GF-D8 (cell line): ENCODE measurements around the gene RPLP1.
A peak's percentile ranks its signal among the peaks of the same experiment; 100 is the strongest.
"Not testable (repeated sequence)": the region's sequence is repeated elsewhere in the genome, so short reads cannot be mapped to it uniquely, and the experiment has no call there.

Source experiments
- DNase-seq: peaks from one replicate; lab custom pipeline; 2025; lab: John Stamatoyannopoulos, UW

The RPLP1 gene

GRCh38 chr15:69439623-69440022 is 13.0 kb upstream of the RPLP1 start:
- no peak for DNase-seq

- DNase-seq: no peak
These were observed 9.5 kb upstream of the RPLP1 start for GRCh38 chr15:69443032-69443611.

DNA sequence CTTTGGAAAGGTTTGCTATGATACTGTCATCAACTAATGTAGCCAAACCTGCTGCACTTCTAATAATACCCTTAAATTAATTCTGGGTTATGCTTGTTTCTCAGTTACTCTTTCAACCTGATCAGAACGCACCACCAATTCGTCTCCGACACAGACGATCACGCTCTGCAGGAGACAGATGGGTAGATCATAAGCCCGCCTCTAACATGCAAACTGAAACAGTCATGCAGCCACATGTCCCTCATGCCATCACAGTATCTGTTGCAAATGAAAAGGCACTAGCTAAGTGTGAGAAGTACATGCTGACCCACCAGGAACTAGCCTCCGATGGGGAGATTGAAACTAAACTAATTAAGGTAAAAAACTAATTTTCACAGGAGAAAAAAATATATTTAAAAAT is 7.9 kb upstream of the RPLP1 start:
- no peak for DNase-seq

DNA sequence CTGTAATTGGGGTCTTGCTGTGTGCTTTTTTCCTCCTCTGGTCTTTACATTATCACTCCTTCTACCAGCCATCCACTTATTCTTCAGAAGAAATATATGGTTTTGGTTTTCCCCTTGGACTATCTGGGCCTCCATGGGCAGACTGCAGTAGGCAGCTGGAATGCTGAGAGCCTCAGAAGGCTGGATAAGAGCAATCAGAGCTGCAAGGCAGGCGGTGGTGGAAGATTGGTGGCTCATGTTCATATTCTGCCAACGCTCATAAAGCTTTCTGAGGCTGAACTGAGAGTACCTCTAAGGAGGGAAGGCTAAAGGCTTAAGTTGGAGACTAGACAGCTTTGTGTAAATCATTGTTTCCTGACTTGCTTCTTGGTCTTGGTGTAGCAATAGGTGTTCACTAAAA is 5.7 kb upstream of the RPLP1 start:
- DNase-seq: no peak

DNA sequence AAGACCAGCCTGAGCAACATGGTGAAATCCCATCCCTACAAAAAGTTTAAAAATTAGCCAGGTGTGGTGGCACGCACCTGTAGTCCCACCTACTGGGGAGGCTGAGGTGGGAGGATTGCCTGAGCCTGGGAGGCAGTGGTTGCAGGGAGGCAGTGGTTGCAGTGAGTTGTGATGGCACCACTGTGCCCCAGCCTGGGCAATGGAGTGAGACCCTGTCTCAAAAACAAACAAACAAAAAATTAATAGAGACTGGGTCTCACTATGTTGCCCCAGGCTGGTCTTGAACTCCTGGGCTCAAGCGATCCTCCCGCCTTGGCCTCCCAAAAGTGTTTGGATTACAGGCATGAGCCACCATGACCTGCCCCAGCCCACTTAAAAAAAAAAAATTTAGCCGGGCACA is 2.4 kb upstream of the RPLP1 start:
- not testable (repeated sequence) for DNase-seq

DNA sequence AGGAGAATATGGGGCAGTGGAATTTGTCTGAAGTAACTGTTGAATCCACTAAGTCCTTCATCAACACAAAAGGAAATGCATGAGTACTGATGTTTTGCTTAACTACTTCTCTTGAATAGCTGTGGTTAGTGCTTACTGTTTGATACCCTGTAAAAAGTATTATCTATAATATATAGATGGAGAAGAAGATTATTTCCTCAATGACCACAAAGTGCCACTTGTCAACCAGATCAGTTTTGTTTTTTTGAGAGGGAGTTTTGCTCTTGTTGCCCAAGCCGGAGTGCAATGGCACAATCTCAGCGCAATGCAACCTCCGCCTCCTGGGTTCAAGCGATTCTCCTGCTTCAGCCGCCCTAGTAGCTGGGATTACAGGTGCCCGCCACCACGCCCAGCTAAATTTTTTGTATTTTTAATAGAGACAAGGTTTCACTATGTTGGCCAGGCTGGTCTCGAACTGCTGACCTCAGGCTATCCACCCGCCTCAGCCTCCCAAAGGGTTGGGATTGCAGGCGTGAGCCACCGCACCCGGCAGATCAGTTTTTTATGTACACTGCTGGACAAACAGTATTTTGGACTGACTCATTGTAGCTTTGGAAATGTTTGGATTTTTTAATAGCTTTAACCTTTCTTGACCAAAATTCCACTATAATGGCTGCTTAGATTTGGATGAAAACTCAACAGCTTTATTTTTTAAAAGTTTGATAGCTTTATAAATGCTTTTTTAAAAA is 1.5 kb upstream of the RPLP1 start:
- no peak for DNase-seq

- peak; percentile 80 for DNase-seq
These were observed 497 bp upstream of the RPLP1 start for GRCh38 chr15:69451951-69452691.

- DNase-seq: no peak
These were observed 2.3 kb downstream of the RPLP1 start for GRCh38 chr15:69454953-69455352.

DNA sequence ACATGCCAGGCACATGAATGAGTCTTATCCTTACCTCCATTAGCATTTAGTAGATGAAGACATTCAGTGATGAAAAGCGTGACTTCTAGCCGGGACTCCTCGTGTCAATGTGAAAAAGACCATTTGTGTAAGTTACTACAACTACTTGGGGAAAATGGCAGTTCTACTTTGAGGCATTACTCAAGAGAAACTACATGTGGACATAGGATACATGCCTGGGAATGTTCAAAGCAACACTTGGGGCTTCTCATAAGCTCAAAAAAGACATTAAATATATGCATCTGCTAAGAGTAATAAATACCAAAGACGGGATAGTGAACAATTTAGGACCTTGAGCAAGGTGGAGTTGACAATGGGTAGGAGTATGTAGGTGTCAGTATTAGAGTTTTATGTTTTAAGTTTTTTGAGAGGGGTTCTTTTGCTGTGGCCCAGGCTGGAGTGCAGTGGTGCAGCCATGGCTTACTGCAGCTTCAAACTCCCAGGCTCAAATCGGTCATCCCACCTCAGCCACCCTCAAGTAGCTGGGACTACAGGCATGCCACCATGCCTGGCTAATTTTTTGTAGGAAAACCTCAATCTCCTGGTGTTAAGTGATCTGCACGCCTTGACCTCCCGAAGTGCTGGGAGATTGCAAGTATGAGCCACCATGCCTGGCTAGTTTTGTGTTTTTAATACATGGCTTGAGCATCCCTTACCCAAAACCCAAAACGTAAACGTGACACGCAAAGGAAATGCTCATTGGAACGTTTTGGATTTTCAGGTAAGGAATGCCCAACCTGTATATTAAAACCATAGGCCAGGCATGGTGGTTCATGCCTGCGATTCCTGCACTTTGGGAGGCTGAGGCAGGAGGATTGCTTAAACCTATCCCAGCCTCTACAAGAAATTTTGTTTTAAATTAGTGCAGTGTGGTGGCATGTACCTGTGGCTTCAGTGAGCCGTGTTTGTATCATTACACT is 3.9 kb downstream of the RPLP1 start:
- DNase-seq: no peak

- no peak for DNase-seq
These were observed 5.0 kb downstream of the RPLP1 start for GRCh38 chr15:69457304-69458280.

DNA sequence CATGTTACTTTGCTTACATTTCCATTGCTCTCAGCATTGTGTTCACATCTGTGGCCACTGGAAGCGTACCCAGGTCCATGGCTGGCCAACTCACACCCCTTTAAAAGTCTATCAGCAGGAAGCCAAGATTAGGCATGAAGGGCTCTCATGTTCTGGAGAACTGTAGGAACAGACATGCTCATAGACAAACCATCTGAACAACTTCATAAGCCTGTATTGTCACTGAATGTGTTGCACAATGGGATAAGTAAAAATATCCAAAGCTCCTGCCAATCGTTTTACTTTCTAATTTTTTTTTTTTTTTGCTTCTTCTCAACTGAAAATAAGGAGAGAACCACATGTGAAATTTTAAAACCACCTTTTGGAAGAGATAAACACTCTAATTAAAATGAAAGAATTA is 6.4 kb downstream of the RPLP1 start:
- DNase-seq: no peak

- no peak for DNase-seq
These were observed 7.9 kb downstream of the RPLP1 start for GRCh38 chr15:69460481-69460880.

DNA sequence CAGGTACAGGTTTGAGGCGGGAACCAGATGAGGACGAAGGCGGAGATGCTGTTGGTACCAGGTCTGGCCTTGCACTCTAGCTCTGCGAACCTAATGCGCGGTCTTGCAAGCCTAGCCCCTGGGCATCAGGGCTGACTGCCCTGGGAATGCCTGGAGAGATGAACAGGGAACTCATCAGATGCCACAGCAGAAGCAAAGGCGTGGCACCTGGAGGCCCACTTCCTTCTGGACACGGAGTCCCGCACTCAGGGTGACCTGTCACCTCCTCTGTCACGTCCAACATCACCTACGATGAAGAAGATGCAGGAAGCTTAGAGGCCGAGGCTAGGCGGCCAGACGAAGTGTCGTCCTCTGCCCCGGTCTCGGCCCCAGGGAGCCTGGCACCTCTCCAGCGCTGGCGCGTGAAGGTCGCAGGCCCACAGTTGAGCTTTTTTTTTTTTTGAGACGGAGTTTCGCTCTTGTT is 9.4 kb downstream of the RPLP1 start:
- no peak for DNase-seq

GRCh38 chr15:69462493-69463181 is 10.0 kb downstream of the RPLP1 start:
- peak; percentile 85 for DNase-seq

DNA sequence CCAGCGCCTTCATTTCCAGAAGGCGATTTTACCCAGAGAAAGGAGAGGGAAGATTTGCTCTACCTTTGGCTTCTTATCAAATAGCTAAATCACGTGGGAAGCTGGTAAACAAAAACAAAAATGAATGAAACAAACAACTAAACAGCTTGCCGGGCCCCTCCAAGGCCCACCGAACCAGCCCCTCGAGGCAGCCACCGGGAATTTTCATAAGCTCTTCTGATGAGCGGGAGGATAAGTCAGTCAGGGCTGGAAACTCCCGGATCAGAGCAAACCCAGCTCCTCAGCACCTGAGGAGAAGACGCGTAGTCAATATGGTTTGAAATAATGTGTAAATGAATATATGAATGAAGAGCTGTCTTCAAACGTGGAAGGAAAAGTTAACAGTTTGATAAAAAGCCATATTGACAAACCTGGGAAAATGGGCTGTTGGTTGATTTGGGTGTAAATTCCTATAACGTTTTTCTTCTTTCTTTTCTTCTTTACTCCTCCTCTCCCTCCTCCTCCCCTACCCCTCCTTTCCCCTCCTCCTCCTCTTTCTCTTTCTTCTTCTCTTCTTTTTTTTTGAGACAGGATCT is 10.7 kb downstream of the RPLP1 start:
- DNase-seq: no peak

DNA sequence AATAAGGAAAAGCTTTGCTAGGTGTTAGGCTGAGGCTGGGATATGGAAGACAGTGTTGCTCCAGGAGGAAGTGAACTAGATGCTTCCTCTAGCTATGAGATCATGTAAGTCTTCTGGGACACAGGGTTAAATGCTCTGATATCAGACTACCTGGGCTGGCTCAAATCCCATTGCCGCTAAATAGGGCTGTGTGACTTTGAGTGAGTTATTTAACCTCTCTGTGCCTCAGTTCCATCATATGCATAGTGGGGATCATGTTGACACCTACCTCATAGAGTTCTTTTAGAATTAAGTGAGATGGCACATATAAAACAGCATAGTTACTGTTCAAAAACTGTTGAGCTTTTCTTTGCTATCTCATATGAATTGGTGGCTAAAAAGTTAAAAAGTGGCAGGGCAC is 12.6 kb downstream of the RPLP1 start:
- no peak for DNase-seq

DNA sequence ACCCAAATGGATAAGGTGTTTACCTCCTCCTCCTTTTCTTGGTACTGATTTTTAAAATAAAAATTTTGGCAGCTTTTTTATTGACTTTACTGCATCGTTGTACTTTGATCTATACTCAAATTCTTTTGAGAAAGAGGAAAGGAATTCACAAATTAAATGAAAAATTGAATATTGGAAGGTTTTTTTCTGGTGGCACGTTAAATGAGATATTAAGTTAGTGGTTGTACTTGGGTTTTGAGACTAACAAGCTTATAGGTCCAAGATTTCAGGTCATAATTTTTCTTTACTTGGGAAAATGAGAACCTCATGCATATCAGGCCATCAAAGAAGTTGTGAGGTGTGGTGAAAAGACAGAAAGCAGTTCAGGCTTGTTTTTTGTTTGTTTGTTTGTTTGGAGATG is 14.1 kb downstream of the RPLP1 start:
- no peak for DNase-seq

DNA sequence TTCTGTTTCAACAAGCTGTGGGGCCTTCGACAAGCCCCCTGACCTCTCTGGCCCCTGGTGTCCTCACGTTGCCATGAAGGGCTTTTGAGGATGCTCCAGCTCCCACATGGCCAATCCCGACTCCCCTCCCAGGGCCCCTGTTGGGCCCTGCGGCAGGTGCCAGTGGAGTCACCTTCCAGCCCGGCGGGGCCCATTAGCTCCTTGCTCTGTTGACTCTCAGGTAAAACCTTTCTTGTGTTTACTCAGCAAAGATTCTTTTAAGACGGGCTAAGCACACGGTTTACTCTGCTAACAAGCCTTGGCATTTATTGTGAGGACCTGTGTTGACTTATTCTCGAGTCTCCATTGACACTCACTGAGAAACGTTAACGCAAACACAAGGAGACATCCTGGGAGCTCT is 15.0 kb downstream of the RPLP1 start:
- DNase-seq: no peak

GRCh38 chr15:69468241-69469121 is 15.9 kb downstream of the RPLP1 start:
- no peak for DNase-seq
